C4-2B (cell line): ENCODE data around the gene MDFIC2.

Source experiments
- ZFX ChIP-seq: fragments of 450-650 bp; IDR thresholded peaks from 2 replicates; pipeline ENCODE4 v1.6.1; 2017
- TF ChIP-seq, protein P1 (sequence below): fragments of 450-650 bp; conservative IDR thresholded peaks from 2 replicates; pipeline ENCODE4 v1.5.1; 2017; ENCODE audit warnings: mild to moderate bottlenecking

DNA sequence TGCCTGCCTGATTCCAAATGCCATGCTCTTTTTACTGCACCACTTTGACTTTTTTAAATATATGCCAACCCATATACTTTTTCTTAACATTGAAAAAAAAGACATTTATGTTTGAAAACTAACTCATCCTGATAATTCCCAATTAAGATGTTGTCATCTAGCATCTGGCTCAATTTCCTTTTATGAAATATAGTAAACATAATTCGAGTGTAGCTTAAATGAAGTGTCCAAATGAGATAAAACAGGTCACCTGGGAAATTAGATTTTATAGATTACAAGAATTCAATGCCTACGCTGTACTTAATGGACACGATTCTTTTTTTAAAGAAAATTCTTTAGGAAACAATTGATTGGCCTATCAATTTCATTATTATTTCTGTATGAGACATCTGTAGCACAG is 2.8 kb downstream of the MDFIC2 start:
- TF ChIP-seq, protein P1, sequence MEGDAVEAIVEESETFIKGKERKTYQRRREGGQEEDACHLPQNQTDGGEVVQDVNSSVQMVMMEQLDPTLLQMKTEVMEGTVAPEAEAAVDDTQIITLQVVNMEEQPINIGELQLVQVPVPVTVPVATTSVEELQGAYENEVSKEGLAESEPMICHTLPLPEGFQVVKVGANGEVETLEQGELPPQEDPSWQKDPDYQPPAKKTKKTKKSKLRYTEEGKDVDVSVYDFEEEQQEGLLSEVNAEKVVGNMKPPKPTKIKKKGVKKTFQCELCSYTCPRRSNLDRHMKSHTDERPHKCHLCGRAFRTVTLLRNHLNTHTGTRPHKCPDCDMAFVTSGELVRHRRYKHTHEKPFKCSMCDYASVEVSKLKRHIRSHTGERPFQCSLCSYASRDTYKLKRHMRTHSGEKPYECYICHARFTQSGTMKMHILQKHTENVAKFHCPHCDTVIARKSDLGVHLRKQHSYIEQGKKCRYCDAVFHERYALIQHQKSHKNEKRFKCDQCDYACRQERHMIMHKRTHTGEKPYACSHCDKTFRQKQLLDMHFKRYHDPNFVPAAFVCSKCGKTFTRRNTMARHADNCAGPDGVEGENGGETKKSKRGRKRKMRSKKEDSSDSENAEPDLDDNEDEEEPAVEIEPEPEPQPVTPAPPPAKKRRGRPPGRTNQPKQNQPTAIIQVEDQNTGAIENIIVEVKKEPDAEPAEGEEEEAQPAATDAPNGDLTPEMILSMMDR = no peak
- no peak for TF ChIP-seq ZFX
